ENCODE measurements around the gene ULK3. TPM values are rescaled to one million over a fixed set of nuclear protein-coding genes. Genes with fewer than 3 reads are reported as not detected.

The ULK3 gene
- total and polyA plus RNA-seq, 12 donors: 21.3 to 56.3 (median 24.7) TPM

- Histone ChIP-seq H3K4me1 (peaks cover 59 to 93% (median 91%) of the 10 kb centered on the region in 9 donors), H3K36me3 (peaks cover 0 to 10% (median 0%) of the 10 kb centered on the region in 9 donors), H3K27me3 (no peaks in the 10 kb centered on the region), H3K27ac (peak overlapping the region; percentile 31 to 98 (median 90)), H3K4me3 (peak overlapping the region in 4 of 10 donors; percentile 8 to 88 (median 20)), H3K9me3 (no peaks in the 10 kb centered on the region)
- WGBS, 2 donors: 30 to 32% methylated on average over 7 of the region's 7 CpGs
- TF ChIP-seq CTCF (IDR thresholded peaks at IDR 0.05): no peak
- DNase-seq (peak; percentile 36 to 48), ATAC-seq (peak in 6 of 8 donors; percentile 9 to 43 (median 18))
- intact Hi-C loops (cut with DNase I): loop anchor here in 2 of 10 donors (10.0 kb wide), 2 partner anchors 58 to 418 kb away; partner anchors contain the start of genes C15orf39 (in 1 of the 2) and ULK3 (in 1 of the 2)
Measured at GRCh38 chr15:74786551-74787165, 56.3 kb downstream of the ULK3 start.

Small RNA genes within 50 kb of the gene (microRNA-seq; reads per million reads assigned to microRNA genes)
- gene MIR4513: 0 reads per million in 2 donors
- 1.8 to 3.6 reads per million in 2 donors for gene MIR6882

Other genes with a start within 250 kb of the ULK3 start
- 10 to 100 TPM; 40.2 to 52.1 (median 45.2) TPM for gene CLK3, start 227.3 kb downstream of the ULK3 start, total RNA-seq
- 10 to 100 TPM; 27.7 to 73.6 TPM for gene CLK3, start 227.3 kb downstream of the ULK3 start, polyA plus RNA-seq
- 10 to 100 TPM; 14.4 to 18.1 (median 15.8) TPM for gene EDC3, start 147.1 kb downstream of the ULK3 start, total RNA-seq
- gene EDC3, start 147.1 kb downstream of the ULK3 start, polyA plus RNA-seq: 10 to 100 TPM; 10.4 to 11.9 TPM
- gene CYP1A1, start 117.6 kb downstream of the ULK3 start, total RNA-seq: under 1 TPM in 6 of 10 donors, not detected in 4; 0.13 to 0.53 (median 0.42) TPM
- under 1 TPM; 0.20 to 0.88 TPM for gene CYP1A1, start 117.6 kb downstream of the ULK3 start, polyA plus RNA-seq
- gene CYP1A2, start 94.3 kb downstream of the ULK3 start, total RNA-seq: under 1 TPM in 1 of 10 donors, not detected in 9; 0.11 TPM
- not detected for gene CYP1A2, start 94.3 kb downstream of the ULK3 start, polyA plus RNA-seq
- 10 to 100 TPM; 20.3 to 48.6 (median 24.8) TPM for gene CSK, start 61.1 kb downstream of the ULK3 start, total RNA-seq
- gene CSK, start 61.1 kb downstream of the ULK3 start, polyA plus RNA-seq: 10 to 100 TPM; 19.7 to 35.2 TPM
- 10 to 100 TPM in 4 of 10 donors, 1 to 10 TPM in 6; 6.3 to 47.4 (median 9.0) TPM for gene LMAN1L, start 30.3 kb downstream of the ULK3 start, total RNA-seq
- gene LMAN1L, start 30.3 kb downstream of the ULK3 start, polyA plus RNA-seq: 10 to 100 TPM in 1 of 2 donors, under 1 TPM in 1; 0.03 to 18.4 TPM
- gene CPLX3, start 16.5 kb downstream of the ULK3 start, total RNA-seq: 1 to 10 TPM in 7 of 10 donors, under 1 TPM in 2, not detected in 1; 0.64 to 6.1 (median 1.3) TPM
- 10 to 100 TPM in 1 of 2 donors, under 1 TPM in 1; 0.04 to 14.6 TPM for gene CPLX3, start 16.5 kb downstream of the ULK3 start, polyA plus RNA-seq
- gene SCAMP2, start 30.2 kb upstream of the ULK3 start, total RNA-seq: 10 to 100 TPM; 28.0 to 64.3 (median 39.1) TPM
- gene SCAMP2, start 30.2 kb upstream of the ULK3 start, polyA plus RNA-seq: 10 to 100 TPM; 30.9 to 76.7 TPM
- 10 to 100 TPM; 39.3 to 86.4 (median 57.4) TPM for gene MPI, start 46.9 kb upstream of the ULK3 start, total RNA-seq
- gene MPI, start 46.9 kb upstream of the ULK3 start, polyA plus RNA-seq: 10 to 100 TPM; 24.4 to 34.3 TPM
- gene FAM219B, start 63.7 kb upstream of the ULK3 start, total RNA-seq: 100 to 1,000 TPM in 4 of 10 donors, 10 to 100 TPM in 6; 73.1 to 159 (median 98.7) TPM
- 10 to 100 TPM; 27.1 to 51.1 TPM for gene FAM219B, start 63.7 kb upstream of the ULK3 start, polyA plus RNA-seq
- 1,000 to 10,000 TPM in 9 of 10 donors, 100 to 1,000 TPM in 1; 894 to 1,717 (median 1,286) TPM for gene COX5A, start 94.9 kb upstream of the ULK3 start, total RNA-seq
- gene COX5A, start 94.9 kb upstream of the ULK3 start, polyA plus RNA-seq: 1,000 to 10,000 TPM; 1,114 to 1,728 TPM
- gene RPP25, start 113.6 kb upstream of the ULK3 start, total RNA-seq: 1 to 10 TPM in 7 of 10 donors, under 1 TPM in 3; 0.83 to 3.0 (median 1.3) TPM
- 1 to 10 TPM; 1.8 to 4.6 TPM for gene RPP25, start 113.6 kb upstream of the ULK3 start, polyA plus RNA-seq
- 1 to 10 TPM in 9 of 10 donors, under 1 TPM in 1; 0.55 to 7.5 (median 3.8) TPM for gene SCAMP5, start 152.4 kb upstream of the ULK3 start, total RNA-seq
- 1 to 10 TPM in 1 of 2 donors, under 1 TPM in 1; 0.73 to 5.3 TPM for gene SCAMP5, start 152.4 kb upstream of the ULK3 start, polyA plus RNA-seq
- gene PPCDC, start 180.4 kb upstream of the ULK3 start, total RNA-seq: 10 to 100 TPM in 1 of 10 donors, 1 to 10 TPM in 9; 3.6 to 11.0 (median 5.8) TPM
- 10 to 100 TPM in 1 of 2 donors, 1 to 10 TPM in 1; 9.9 to 14.6 TPM for gene PPCDC, start 180.4 kb upstream of the ULK3 start, polyA plus RNA-seq

Measured in heart right ventricle (tissue), 16 donors.